ENCODE measurements around the gene PRPF6.

- TF ChIP-seq CTCF (IDR thresholded peaks at IDR 0.05; ENCODE audit: low read depth, low read length, poor library complexity, severe bottlenecking), result no peak
- no peak for TF ChIP-seq EZH2phosphoT487 (IDR thresholded peaks at IDR 0.05; ENCODE audit: borderline replicate concordance, low read length)
Measured at GRCh38 chr20:64074184-64074789, 93.4 kb downstream of the PRPF6 start.
